HepG2 (cell line): Measurements from ENCODE around the gene SMIM1. TPM values are rescaled to one million over a fixed set of nuclear protein-coding genes. Genes with fewer than 3 reads are reported as not detected.

Experiments
- FOSL1 ChIP-seq: sonication (generic); formaldehyde crosslinking; IDR thresholded peaks from 2 replicates; pipeline ENCODE4 v1.9.0; 2021; ENCODE audit warnings: missing genetic modification reagents, borderline replicate concordance
- GZF1 ChIP-seq: sonication (generic); formaldehyde crosslinking; IDR thresholded peaks from 2 replicates; pipeline ENCODE4 v1.5.1; 2020; ENCODE audit warnings: mild to moderate bottlenecking, missing genetic modification reagents
- HIVEP1 ChIP-seq: sonication (generic); formaldehyde crosslinking; IDR thresholded peaks from 2 replicates; pipeline ENCODE4 v1.4.0; 2020; ENCODE audit warnings: mild to moderate bottlenecking, missing genetic modification reagents
- HNRNPK ChIP-seq: fragments of 200-400 bp; formaldehyde crosslinking; IDR thresholded peaks from 2 replicates; pipeline ENCODE4 v1.6.1; 2018; ENCODE audit warnings: low read length, low read depth, moderate library complexity, mild to moderate bottlenecking; ENCODE audit not compliant: poor library complexity, severe bottlenecking
- HNRNPLL ChIP-seq: fragments of 200-400 bp; formaldehyde crosslinking; IDR thresholded peaks from 2 replicates; pipeline ENCODE4 v1.6.1; 2017; ENCODE audit warnings: mild to moderate bottlenecking, low read depth, low read length; ENCODE audit not compliant: poor library complexity, severe bottlenecking
- HOXA3 ChIP-seq: sonication (generic); formaldehyde crosslinking; IDR thresholded peaks from 2 replicates; pipeline ENCODE4 v1.5.0; 2020; ENCODE audit warnings: missing genetic modification reagents
- HOXA5 ChIP-seq: sonication (generic); formaldehyde crosslinking; IDR thresholded peaks from 2 replicates; pipeline ENCODE4 v1.4.0; 2020; ENCODE audit warnings: missing genetic modification reagents
- HOXA7 ChIP-seq: sonication (generic); formaldehyde crosslinking; IDR thresholded peaks from 2 replicates; pipeline ENCODE4 v1.8.1; 2022; ENCODE audit warnings: mild to moderate bottlenecking, missing genetic modification reagents, moderate library complexity
- HOXD1 ChIP-seq: sonication (generic); formaldehyde crosslinking; IDR thresholded peaks from 2 replicates; pipeline ENCODE4 v1.5.0; 2020; ENCODE audit warnings: missing genetic modification reagents
- KDM2A ChIP-seq: sonication (generic); formaldehyde crosslinking; IDR thresholded peaks from 2 replicates; pipeline ENCODE4 v1.4.0; 2020; ENCODE audit warnings: low read depth, missing genetic modification reagents, borderline replicate concordance
- NFYB ChIP-seq: sonication (generic); formaldehyde crosslinking; IDR thresholded peaks from 2 replicates; pipeline ENCODE4 v1.4.0; 2020; ENCODE audit warnings: missing genetic modification reagents
- NR2F1 ChIP-seq, 2 experiments: fragments of 450-650 bp in 1 of 2; formaldehyde crosslinking in 1 of 2; IDR thresholded peaks; 2 replicates each; pipeline versions ENCODE4 v1.5.0 to v1.6.1; 2016 to 2020; ENCODE audit warnings: mild to moderate bottlenecking in 1 of 2, missing compliant biosample characterization in 1 of 2, missing genetic modification reagents in 1 of 2, moderate library complexity in 1 of 2
- PHF21A ChIP-seq: sonication (generic); formaldehyde crosslinking; IDR thresholded peaks from 2 replicates; pipeline ENCODE4 v1.5.0; 2020; ENCODE audit warnings: mild to moderate bottlenecking, missing genetic modification reagents
- PTBP1 ChIP-seq: fragments of 200-400 bp; formaldehyde crosslinking; IDR thresholded peaks from 2 replicates; pipeline ENCODE4 v1.6.1; 2018; ENCODE audit warnings: low read length, low read depth; ENCODE audit not compliant: poor library complexity, severe bottlenecking
- RBAK ChIP-seq: sonication (generic); formaldehyde crosslinking; IDR thresholded peaks from 2 replicates; pipeline ENCODE4 v1.5.1; 2020; ENCODE audit warnings: mild to moderate bottlenecking, missing genetic modification reagents
- RXRA ChIP-seq: sonication (generic); formaldehyde crosslinking; IDR thresholded peaks from 2 replicates; pipeline ENCODE4 v1.5.1; 2020; ENCODE audit warnings: missing genetic modification reagents
- SAP130 ChIP-seq: IDR thresholded peaks from 2 replicates; pipeline ENCODE4 v1.6.1; 2016; ENCODE audit warnings: low read depth
- ZKSCAN8 ChIP-seq: IDR thresholded peaks from 2 replicates; pipeline ENCODE4 v1.6.1; 2016; ENCODE audit warnings: borderline replicate concordance, missing genetic modification reagents, missing compliant biosample characterization
- ZNF329 ChIP-seq: sonication (generic); formaldehyde crosslinking; IDR thresholded peaks from 2 replicates; pipeline ENCODE4 v1.9.0; 2021; ENCODE audit warnings: low read depth, mild to moderate bottlenecking, missing genetic modification reagents
- ZSCAN21 ChIP-seq: sonication (generic); formaldehyde crosslinking; IDR thresholded peaks from 2 replicates; pipeline ENCODE4 v1.8.0; 2022; ENCODE audit warnings: mild to moderate bottlenecking, missing genetic modification reagents, moderate library complexity, borderline replicate concordance
- polyA plus RNA-seq, 8 experiments: library from polyadenylated mRNA; depleted of rRNA in 3 of 8; stranded (reverse) in 7 of 8; unstranded in 1 of 8; fragments of >200 nt; fragmentation: Illumina TruSeq in 4 of 8; extraction: Trizol in 4 of 8; gene quantifications; 2 replicates each; pipeline versions ENCODE4 v1.2.1 to v1.2.3, GENCODE V29; 2011 to 2016; ENCODE audit warnings: low read depth in 4 of 8, missing spikeins in 1 of 8, mixed read lengths in 1 of 8; ENCODE audit not compliant: insufficient read depth in 1 of 8
- total RNA-seq, 5 experiments: library from RNA; depleted of rRNA; stranded (reverse); fragments of >200 nt; fragmentation: Illumina TruSeq; extraction: Trizol; gene quantifications; 2 replicates each; pipeline ENCODE4 v1.2.3, GENCODE V29; 2016; ENCODE audit warnings: low read depth in 1 of 5
- TF ChIP-seq, protein P1 (sequence below): IDR thresholded peaks from 2 replicates; pipeline ENCODE4 v1.6.1; 2012; ENCODE audit warnings: low read depth, low read length, improper control_type of control experiment
- TF ChIP-seq, protein P2 (sequence below): sonication (generic); formaldehyde crosslinking; IDR thresholded peaks from 2 replicates; pipeline ENCODE4 v1.4.0; 2020; ENCODE audit warnings: mild to moderate bottlenecking, missing genetic modification reagents
- TF ChIP-seq, protein P3 (sequence below): sonication (generic); IDR thresholded peaks from 2 replicates; pipeline ENCODE4 v1.6.1; 2016; ENCODE audit warnings: low read depth, borderline replicate concordance
- TF ChIP-seq, protein P4 (sequence below): IDR thresholded peaks from 2 replicates; pipeline ENCODE4 v1.6.1; 2016; ENCODE audit warnings: low read depth, control low read depth
- TF ChIP-seq, protein P5 (sequence below), 2 experiments: fragments of 450-650 bp in 1 of 2; sonication (generic) in 1 of 2; formaldehyde crosslinking; IDR thresholded peaks; 2 replicates each; pipeline versions ENCODE4 v1.5.0 to v1.8.0; 2020 to 2022; ENCODE audit warnings: mild to moderate bottlenecking in 1 of 2, missing genetic modification reagents in 1 of 2

The SMIM1 gene
- total and polyA plus RNA-seq, 2 of the 13 experiments (the other 11 are each of a cell fraction or from before 2014, with no cell fraction given) = 12.4 to 56.3 TPM

DNA sequence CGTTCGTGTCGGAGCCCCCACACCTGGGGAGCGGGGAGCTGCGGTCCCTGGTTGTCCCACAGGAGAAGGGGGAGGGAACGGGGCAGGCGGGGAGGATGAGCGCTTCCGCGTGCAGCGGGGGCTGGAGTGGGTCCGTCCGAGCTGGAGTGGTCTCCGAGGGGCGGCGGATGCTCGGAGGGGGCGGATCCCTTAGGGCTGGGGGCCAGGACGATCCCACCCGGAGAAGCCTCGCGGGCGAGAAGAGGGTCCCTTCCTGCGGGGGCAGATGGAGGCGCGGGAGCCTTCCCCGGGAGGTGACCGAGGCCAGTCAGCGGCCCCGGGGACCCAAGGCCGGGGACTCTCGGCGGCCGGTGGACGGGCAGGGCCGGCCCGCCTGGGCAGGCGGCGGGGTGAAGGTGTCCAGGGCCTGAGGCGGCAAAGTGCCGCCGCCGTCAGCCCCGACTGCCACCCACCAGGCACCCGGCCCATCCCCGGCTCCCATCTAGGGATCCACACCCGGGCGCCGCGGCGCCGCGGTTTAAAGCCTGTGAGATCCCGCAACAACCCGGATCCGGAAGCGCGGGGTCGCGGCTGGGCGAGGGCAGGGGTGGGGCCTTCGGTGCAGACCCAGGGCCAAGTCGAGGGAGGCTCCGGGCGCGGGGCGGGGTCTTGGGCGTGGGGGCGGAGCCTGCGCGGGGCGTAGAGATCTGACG, 25.6 kb upstream of the SMIM1 start (continued):
- TF ChIP-seq ZSCAN21 (CRISPR knock-in tag) (peak; percentile 57; the same call in 1 of the 2 replicates), PHF21A (CRISPR knock-in tag) (peak; percentile 40; the same call in 1 of the 2 replicates), FOSL1 (CRISPR knock-in tag) (no peak), PTBP1 (no peak), RXRA (no peak), HOXD1 (CRISPR knock-in tag) (no peak), GZF1 (CRISPR knock-in tag) (no peak), ZNF329 (CRISPR knock-in tag) (no peak), ZKSCAN8 (0 out of 2 replicates have a peak, but pooled peaks have one; percentile 17), SAP130 (CRISPR knock-in tag) (peak; percentile 78), RBAK (CRISPR knock-in tag) (no peak), KDM2A (CRISPR knock-in tag) (peak; percentile 33; the same call in 1 of the 2 replicates), NFYB (CRISPR knock-in tag) (no peak), HNRNPLL (peak; percentile 32), HOXA7 (CRISPR knock-in tag) (no peak), HIVEP1 (CRISPR knock-in tag) (no peak), HOXA3 (CRISPR knock-in tag) (peak; percentile 31; the same call in 1 of the 2 replicates), NR2F1 (CRISPR knock-in tag; IDR thresholded peaks at IDR 0.05) (no peak), HNRNPK (peak; percentile 22), HOXA5 (CRISPR knock-in tag) (0 out of 2 replicates have a peak, but pooled peaks have one; percentile 31)
- TF ChIP-seq, protein P1, sequence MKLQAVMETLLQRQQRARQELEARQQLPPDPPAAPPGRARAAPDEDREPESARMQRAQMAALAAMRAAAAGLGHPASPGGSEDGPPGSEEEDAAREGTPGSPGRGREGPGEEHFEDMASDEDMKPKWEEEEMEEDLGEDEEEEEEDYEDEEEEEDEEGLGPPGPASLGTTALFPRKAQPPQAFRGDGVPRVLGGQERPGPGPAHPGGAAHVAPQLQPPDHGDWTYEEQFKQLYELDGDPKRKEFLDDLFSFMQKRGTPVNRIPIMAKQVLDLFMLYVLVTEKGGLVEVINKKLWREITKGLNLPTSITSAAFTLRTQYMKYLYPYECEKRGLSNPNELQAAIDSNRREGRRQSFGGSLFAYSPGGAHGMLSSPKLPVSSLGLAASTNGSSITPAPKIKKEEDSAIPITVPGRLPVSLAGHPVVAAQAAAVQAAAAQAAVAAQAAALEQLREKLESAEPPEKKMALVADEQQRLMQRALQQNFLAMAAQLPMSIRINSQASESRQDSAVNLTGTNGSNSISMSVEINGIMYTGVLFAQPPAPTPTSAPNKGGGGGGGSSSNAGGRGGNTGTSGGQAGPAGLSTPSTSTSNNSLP = no peak
- TF ChIP-seq, protein P2, sequence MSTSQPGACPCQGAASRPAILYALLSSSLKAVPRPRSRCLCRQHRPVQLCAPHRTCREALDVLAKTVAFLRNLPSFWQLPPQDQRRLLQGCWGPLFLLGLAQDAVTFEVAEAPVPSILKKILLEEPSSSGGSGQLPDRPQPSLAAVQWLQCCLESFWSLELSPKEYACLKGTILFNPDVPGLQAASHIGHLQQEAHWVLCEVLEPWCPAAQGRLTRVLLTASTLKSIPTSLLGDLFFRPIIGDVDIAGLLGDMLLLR = no peak
- TF ChIP-seq, protein P3, sequence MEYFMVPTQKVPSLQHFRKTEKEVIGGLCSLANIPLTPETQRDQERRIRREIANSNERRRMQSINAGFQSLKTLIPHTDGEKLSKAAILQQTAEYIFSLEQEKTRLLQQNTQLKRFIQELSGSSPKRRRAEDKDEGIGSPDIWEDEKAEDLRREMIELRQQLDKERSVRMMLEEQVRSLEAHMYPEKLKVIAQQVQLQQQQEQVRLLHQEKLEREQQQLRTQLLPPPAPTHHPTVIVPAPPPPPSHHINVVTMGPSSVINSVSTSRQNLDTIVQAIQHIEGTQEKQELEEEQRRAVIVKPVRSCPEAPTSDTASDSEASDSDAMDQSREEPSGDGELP = peak; percentile 55; the same call in 1 of the 2 replicates
- TF ChIP-seq, protein P4, sequence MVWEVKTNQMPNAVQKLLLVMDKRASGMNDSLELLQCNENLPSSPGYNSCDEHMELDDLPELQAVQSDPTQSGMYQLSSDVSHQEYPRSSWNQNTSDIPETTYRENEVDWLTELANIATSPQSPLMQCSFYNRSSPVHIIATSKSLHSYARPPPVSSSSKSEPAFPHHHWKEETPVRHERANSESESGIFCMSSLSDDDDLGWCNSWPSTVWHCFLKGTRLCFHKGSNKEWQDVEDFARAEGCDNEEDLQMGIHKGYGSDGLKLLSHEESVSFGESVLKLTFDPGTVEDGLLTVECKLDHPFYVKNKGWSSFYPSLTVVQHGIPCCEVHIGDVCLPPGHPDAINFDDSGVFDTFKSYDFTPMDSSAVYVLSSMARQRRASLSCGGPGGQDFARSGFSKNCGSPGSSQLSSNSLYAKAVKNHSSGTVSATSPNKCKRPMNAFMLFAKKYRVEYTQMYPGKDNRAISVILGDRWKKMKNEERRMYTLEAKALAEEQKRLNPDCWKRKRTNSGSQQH (CRISPR knock-in tag) = peak; percentile 68; the same call in 1 of the 2 replicates
- TF ChIP-seq, protein P5, sequence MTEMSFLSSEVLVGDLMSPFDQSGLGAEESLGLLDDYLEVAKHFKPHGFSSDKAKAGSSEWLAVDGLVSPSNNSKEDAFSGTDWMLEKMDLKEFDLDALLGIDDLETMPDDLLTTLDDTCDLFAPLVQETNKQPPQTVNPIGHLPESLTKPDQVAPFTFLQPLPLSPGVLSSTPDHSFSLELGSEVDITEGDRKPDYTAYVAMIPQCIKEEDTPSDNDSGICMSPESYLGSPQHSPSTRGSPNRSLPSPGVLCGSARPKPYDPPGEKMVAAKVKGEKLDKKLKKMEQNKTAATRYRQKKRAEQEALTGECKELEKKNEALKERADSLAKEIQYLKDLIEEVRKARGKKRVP (CRISPR knock-in tag; IDR thresholded peaks at IDR 0.05) = no peak
